HepG2 (cell line): ENCODE results near the gene USF2.

Experiments
- JUND ChIP-seq: sonication (generic); formaldehyde crosslinking; IDR thresholded peaks from 2 replicates; pipeline ENCODE4 v1.8.0; 2022; ENCODE audit warnings: mild to moderate bottlenecking, missing genetic modification reagents
- MAFK ChIP-seq, 2 experiments: IDR thresholded peaks in 1 of 2; conservative IDR thresholded peaks in 1 of 2; 2 replicates each; pipeline ENCODE4 v1.6.1; 2011; ENCODE audit warnings: improper control_type of control experiment in 2 of 2, low read length in 2 of 2
- REL ChIP-seq: sonication (generic); formaldehyde crosslinking; conservative IDR thresholded peaks from 2 replicates; pipeline ENCODE4 v1.8.0; 2022; ENCODE audit warnings: mild to moderate bottlenecking, missing genetic modification reagents, moderate library complexity
- RELA ChIP-seq: sonication (generic); formaldehyde crosslinking; IDR thresholded peaks from 2 replicates; pipeline ENCODE4 v1.4.0; 2020; ENCODE audit warnings: missing genetic modification reagents
- SMC3 ChIP-seq: IDR thresholded peaks from 2 replicates; pipeline ENCODE4 v1.6.1; 2011; ENCODE audit warnings: low read length, improper control_type of control experiment
- ZNF12 ChIP-seq: sonication (generic); formaldehyde crosslinking; IDR thresholded peaks from 2 replicates; pipeline ENCODE4 v1.5.0; 2020; ENCODE audit warnings: missing genetic modification reagents
- ZNF670 ChIP-seq: sonication (generic); formaldehyde crosslinking; IDR thresholded peaks from 2 replicates; pipeline ENCODE4 v1.8.0; 2022; ENCODE audit warnings: mild to moderate bottlenecking, missing genetic modification reagents, borderline replicate concordance
- TF ChIP-seq, protein P1 (sequence below): sonication (generic); formaldehyde crosslinking; IDR thresholded peaks from 2 replicates; pipeline ENCODE4 v1.4.0; 2020; ENCODE audit warnings: mild to moderate bottlenecking, missing genetic modification reagents
- TF ChIP-seq, protein P2 (sequence below): sonication (generic); formaldehyde crosslinking; IDR thresholded peaks from 2 replicates; pipeline ENCODE4 v1.5.0; 2020; ENCODE audit warnings: missing genetic modification reagents
- TF ChIP-seq, protein P3 (sequence below): sonication (generic); formaldehyde crosslinking; IDR thresholded peaks from 2 replicates; pipeline ENCODE4 v1.5.0; 2020; ENCODE audit warnings: mild to moderate bottlenecking, missing genetic modification reagents, moderate library complexity
- TF ChIP-seq, protein P4 (sequence below): sonication (generic); formaldehyde crosslinking; IDR thresholded peaks from 2 replicates; pipeline ENCODE4 v1.8.1; 2022; ENCODE audit warnings: low read depth, mild to moderate bottlenecking, missing genetic modification reagents
- TF ChIP-seq, protein P5 (sequence below): sonication (generic); formaldehyde crosslinking; IDR thresholded peaks from 2 replicates; pipeline ENCODE4 v1.4.0; 2020; ENCODE audit warnings: missing genetic modification reagents

DNA sequence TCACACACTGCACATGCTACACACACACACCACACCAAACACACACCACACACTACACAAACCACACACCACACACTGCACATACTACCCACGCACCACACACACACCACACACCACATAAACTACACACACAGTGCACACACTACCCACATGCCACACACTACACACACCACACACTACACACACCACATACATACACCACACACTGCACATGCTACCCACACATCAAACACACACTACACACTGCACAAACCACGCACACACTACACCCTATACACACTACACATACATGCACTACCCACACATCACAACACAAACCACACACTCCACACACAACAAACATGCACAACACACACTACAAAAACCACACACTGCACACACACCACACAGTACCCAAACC, 29.2 kb downstream of the USF2 start:
- TF ChIP-seq ZNF670 (CRISPR knock-in tag), result no peak
- TF ChIP-seq, protein P1, sequence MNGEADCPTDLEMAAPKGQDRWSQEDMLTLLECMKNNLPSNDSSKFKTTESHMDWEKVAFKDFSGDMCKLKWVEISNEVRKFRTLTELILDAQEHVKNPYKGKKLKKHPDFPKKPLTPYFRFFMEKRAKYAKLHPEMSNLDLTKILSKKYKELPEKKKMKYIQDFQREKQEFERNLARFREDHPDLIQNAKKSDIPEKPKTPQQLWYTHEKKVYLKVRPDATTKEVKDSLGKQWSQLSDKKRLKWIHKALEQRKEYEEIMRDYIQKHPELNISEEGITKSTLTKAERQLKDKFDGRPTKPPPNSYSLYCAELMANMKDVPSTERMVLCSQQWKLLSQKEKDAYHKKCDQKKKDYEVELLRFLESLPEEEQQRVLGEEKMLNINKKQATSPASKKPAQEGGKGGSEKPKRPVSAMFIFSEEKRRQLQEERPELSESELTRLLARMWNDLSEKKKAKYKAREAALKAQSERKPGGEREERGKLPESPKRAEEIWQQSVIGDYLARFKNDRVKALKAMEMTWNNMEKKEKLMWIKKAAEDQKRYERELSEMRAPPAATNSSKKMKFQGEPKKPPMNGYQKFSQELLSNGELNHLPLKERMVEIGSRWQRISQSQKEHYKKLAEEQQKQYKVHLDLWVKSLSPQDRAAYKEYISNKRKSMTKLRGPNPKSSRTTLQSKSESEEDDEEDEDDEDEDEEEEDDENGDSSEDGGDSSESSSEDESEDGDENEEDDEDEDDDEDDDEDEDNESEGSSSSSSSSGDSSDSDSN (CRISPR knock-in tag), result no peak
- TF ChIP-seq RELA, result no peak
- TF ChIP-seq, protein P2, sequence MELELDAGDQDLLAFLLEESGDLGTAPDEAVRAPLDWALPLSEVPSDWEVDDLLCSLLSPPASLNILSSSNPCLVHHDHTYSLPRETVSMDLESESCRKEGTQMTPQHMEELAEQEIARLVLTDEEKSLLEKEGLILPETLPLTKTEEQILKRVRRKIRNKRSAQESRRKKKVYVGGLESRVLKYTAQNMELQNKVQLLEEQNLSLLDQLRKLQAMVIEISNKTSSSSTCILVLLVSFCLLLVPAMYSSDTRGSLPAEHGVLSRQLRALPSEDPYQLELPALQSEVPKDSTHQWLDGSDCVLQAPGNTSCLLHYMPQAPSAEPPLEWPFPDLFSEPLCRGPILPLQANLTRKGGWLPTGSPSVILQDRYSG (CRISPR knock-in tag), result no peak
- TF ChIP-seq, protein P3, sequence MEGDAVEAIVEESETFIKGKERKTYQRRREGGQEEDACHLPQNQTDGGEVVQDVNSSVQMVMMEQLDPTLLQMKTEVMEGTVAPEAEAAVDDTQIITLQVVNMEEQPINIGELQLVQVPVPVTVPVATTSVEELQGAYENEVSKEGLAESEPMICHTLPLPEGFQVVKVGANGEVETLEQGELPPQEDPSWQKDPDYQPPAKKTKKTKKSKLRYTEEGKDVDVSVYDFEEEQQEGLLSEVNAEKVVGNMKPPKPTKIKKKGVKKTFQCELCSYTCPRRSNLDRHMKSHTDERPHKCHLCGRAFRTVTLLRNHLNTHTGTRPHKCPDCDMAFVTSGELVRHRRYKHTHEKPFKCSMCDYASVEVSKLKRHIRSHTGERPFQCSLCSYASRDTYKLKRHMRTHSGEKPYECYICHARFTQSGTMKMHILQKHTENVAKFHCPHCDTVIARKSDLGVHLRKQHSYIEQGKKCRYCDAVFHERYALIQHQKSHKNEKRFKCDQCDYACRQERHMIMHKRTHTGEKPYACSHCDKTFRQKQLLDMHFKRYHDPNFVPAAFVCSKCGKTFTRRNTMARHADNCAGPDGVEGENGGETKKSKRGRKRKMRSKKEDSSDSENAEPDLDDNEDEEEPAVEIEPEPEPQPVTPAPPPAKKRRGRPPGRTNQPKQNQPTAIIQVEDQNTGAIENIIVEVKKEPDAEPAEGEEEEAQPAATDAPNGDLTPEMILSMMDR (CRISPR knock-in tag), result no peak
- no peak for TF ChIP-seq MAFK (conservative IDR thresholded peaks at IDR 0.05 in 1 of 2, IDR thresholded peaks at IDR 0.05 in 1 of 2; ENCODE audit: low read length in 2 of 2)
- TF ChIP-seq, protein P4, sequence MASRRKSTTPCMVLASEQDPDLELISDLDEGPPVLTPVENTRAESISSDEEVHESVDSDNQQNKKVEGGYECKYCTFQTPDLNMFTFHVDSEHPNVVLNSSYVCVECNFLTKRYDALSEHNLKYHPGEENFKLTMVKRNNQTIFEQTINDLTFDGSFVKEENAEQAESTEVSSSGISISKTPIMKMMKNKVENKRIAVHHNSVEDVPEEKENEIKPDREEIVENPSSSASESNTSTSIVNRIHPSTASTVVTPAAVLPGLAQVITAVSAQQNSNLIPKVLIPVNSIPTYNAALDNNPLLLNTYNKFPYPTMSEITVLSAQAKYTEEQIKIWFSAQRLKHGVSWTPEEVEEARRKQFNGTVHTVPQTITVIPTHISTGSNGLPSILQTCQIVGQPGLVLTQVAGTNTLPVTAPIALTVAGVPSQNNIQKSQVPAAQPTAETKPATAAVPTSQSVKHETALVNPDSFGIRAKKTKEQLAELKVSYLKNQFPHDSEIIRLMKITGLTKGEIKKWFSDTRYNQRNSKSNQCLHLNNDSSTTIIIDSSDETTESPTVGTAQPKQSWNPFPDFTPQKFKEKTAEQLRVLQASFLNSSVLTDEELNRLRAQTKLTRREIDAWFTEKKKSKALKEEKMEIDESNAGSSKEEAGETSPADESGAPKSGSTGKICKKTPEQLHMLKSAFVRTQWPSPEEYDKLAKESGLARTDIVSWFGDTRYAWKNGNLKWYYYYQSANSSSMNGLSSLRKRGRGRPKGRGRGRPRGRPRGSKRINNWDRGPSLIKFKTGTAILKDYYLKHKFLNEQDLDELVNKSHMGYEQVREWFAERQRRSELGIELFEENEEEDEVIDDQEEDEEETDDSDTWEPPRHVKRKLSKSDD (CRISPR knock-in tag), result no peak
- TF ChIP-seq ZNF12 (CRISPR knock-in tag), result no peak
- TF ChIP-seq, protein P5, sequence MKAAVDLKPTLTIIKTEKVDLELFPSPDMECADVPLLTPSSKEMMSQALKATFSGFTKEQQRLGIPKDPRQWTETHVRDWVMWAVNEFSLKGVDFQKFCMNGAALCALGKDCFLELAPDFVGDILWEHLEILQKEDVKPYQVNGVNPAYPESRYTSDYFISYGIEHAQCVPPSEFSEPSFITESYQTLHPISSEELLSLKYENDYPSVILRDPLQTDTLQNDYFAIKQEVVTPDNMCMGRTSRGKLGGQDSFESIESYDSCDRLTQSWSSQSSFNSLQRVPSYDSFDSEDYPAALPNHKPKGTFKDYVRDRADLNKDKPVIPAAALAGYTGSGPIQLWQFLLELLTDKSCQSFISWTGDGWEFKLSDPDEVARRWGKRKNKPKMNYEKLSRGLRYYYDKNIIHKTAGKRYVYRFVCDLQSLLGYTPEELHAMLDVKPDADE, result no peak
- TF ChIP-seq JUND (CRISPR knock-in tag), result no peak
- no peak for TF ChIP-seq SMC3
- TF ChIP-seq REL (CRISPR knock-in tag), result no peak
